Limb (tissue), 2 donors: ENCODE data around the gene SYF2.

Source experiments
- DNase-seq, 2 donors: peaks; one replicate each; pipeline ENCODE4 v3.0.0-alpha.2; 2016; ENCODE audit errors: extremely low spot score in 2 of 2

The SYF2 gene

DNA sequence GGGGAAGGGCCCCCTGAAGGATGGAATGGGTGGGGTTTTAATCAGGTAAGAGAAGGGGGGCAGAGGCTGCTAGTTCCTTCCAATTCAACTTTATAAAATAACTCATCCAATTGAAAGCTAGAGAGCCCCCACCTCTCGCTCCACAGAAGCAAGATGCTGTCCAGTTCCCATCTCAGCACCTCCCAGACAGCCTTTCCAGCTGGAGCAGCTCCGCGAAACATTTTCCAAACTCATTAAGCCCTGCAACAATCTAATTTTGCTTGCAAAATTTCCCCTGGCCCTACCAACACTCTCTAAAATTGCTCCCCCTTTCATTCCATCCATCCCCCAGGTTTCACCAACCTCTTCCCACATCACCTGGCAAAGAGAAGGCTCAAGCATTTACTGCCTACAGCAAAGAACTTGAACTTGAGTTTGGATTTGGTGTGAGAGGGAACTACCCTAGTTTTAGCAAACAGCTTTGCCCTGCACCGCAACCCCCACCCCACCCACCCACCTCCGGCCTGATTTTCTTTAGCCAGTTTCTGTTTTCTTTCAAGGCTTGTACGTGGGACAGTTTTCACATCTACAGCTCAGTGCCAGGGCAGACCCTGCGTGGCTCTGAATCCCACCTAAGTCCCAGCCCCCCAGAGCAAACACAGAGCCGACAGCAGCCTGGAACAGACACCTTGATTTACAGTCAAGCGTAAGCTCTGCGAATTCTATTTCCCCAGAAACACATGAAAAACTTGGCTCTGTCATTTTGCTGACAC lies 46.7 kb downstream of the SYF2 start:
- peak in 1 of 2 donors; percentile 51 for DNase-seq

DNA sequence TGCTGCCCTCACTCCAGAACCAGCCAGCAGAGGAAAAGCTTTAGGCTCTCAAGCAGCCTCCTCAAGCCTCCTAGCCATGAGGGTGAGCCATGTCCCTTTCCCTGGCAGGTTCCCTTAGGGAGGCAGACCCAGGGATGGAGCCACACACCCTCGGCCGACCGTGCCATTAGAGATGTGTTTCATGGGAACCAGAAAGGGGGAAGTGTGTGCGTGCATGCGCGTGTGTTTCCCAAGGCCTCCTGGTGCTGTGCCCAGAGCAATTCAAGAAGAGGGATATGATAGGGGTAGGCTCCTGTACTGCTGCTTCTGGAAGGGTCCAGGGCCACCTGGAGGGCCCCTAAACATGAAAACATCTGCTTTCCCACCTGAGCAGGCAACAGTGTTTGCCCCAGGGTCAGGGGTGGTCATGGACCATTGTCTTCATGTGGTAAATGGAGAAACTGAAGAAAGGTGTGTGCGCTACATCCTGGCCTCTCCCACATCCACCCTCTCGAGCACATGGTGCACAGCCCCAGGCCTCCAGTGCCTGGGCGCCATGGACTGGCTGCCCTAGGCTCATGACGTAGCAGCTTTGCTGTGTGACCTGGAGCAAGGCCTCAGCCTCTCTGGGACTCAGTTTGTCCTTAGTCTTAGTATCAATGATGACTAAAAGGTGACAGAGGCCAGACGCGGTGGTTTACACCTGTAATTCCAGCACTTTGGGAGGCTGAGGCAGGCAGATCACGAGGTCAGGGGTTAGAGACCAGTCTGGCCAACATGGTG lies 48.1 kb downstream of the SYF2 start:
- no peak for DNase-seq

DNA sequence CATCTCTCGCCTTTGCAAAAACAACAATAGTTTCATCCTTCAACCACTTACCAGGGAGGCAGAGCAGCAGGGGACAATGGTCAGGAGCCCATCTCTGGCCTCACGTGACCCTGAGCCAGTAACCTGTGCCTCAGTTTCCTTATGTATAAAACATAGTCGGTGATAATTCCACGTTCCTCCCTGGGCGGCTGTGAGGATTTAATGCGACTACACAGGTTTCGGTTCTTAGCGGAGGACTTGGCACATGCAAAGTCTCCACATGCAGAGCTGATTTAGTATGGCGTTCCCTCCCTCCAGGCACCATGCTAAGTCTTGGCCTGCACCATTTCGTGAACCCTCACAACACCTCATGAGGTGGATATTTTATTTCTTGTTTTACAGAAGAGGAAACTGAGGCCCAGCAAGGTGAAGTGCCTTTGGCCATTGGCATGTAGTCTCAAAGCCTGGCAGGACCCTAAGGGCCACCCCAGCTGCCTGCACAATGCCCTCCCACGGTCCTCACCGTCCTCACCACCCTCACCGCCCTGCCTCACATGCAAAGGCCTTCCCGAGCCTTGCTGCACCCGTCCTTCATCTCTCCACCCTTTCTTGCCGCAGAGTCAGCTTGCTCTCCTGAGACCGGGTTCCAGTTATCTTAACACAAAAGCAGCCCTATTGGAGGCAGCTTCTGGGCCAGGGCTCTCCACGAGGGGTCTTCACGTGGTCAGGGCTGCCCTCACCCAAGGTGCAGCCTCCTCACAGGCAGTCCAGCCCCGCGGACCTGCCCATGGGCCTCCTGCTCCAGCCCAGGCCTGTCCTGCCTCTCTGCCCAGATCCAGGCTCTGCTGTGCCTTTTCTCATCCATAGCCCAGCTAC lies 48.9 kb downstream of the SYF2 start:
- DNase-seq: no peak

DNA sequence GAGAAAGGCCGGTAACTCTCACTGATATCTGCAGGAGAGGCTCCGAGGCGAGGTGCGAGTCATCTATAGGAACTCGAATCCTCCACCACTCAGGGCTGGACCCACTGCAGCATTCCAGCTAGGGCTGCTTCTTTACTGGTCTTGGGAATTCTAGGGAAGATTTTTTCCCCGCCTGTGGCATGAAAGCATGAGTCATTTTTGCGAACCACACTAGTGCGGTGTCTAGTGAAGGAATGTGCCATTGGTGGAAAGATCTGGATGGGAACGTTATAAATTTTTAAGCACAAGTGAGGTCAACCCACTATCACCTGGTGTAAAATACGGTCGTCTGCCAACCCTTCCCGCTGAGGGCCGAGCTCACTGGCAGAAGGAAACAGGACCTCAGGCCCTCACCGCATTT lies 49.7 kb downstream of the SYF2 start:
- no peak for DNase-seq

DNA sequence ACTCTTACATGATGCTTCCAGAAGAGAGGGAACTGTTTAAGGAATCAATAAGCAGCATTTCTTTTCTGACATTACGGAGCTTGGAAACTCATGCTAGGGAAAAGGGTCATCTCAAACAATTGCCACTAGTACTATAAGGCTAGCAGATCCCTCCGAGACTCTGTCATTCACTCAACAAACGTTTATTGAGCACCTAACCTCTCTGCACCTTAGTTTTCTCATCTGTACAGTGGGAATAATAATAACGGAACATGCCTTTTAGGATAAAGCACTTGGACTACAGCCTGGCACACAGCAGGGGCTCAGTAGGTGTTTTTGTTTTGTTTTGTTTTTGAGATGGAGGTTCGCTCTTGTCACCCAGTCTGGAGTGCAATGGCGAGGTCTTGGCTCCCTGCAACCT lies 51.3 kb downstream of the SYF2 start:
- DNase-seq: no peak

DNA sequence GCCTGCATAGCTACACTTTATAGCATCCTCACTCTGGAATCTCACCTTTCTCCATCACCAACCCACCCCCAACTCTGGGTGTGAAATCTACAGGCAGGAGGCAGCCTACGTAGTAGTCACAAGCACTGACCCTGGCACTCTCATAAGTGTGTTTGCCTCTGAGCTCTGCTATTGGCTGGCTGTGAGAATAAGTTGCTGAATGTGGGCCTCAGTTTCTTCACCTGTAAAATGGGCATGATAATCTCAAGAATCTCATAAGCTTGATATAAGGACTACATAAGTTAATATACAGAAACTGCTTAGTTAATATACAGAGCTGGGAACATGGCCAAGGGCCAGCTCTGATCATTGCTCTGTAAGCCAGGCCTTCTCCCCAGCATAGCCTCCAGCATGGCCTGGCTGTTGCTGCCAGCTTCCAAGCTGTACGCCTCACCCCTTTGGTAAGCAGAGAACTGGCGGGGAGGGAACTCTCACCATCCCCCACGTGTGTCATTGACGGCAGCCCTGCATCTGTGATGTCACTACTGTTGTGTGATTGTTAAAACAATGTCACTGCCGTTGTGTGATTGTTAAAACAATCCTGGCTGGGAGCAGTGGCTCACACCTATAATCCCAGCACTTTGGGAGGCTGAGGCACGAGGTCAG lies 53.3 kb downstream of the SYF2 start:
- no peak for DNase-seq

DNA sequence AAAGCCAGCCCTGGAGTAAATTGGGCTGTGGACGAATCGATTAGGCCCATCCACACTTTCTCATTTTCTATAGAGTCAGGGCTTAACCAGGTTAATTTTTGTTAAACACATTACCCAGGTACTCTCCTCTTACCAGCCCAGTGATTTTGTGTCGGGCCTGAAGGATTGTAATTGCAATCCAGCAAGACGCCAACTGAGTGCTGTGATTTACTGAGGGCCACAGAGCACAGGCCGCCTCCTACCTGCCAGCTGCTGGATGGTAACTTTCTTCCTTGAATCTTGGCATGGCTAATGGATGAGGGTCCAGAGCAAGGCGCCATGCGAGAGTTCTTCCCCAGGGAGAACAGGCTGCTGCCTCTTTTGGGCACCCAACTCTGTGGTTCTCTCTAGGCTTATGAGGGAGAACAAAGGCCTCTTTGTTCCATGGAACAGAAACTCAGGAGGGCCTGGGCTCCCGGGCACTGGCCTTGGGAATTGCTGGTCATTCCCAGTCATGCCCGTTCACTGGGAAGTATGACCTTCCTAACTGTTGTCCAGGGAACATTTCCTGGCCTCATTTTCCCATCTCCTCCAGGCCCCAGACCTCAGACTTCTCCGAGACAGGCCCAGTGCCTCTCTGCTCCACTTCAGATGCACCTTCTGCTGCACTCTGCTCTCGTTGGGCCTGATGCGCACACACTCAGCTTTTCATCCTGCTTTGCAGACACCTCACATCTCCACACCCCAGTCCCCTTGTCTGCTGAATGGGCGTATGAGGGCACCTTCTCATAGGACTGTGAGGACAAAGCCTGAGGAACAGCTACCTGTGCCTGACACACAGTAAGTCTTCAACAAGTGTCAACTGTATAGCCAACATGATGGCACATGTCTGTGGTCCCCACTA lies 57.3 kb downstream of the SYF2 start:
- no peak for DNase-seq

DNA sequence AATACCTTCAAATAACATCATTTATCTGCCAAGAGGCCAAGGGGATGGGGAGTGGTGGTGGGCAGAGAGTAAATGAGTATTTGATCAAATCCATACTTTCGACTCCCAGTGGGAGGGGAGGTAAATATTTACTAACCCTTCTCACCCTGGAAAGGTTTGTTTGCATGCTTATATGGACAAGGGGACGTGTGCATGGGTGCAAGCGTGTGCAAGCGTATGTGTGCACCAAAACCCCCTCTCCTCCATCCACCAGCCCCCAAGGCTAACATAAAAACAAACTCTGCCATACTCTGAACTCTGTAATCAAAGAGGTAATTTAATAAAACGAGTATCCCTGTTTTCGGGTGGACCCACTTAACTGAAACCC lies 58.0 kb downstream of the SYF2 start:
- DNase-seq: no peak

DNA sequence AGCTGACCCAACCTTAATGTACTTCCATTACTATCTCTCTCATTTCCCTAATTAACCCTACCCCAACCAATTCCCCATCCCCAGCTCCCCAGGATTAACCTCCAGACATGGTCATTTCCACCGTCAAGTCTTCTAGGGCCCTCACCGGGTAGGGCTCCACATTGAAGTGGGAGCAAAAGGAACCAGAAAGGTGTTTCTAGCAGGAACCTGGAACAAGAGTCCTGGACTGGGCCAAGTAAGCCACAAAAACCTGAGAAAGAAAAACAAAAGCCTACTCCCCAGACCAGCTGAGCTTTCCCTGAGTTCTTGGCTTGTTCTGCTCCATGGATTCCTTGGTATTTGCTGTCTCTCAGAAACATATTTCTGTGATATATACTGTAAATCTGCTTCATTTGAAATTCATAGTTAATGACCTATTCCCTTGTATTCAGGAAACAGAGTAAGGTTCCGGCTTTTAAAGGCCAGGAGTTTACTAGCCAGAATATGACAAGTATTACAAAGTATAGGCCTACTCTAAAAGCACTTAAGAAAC lies 58.4 kb downstream of the SYF2 start:
- DNase-seq: no peak
